HUES64 (cell line): ENCODE results near the gene SPRYD3.

ENCODE experiments used
- H3K27ac ChIP-seq: 2 replicates; pipeline ENCODE4 v1.7.0; 2013; ENCODE audit warnings: low read depth, low read length, inconsistent platforms
- H3K27me3 ChIP-seq: 2 replicates; pipeline ENCODE4 v1.6.1; 2013; ENCODE audit warnings: mild to moderate bottlenecking, low read length; ENCODE audit not compliant: insufficient read depth
- H3K36me3 ChIP-seq: 2 replicates; pipeline ENCODE4 v1.6.1; 2013; ENCODE audit warnings: mild to moderate bottlenecking, low read length; ENCODE audit not compliant: insufficient read depth
- H3K4me1 ChIP-seq: 2 replicates; pipeline ENCODE4 v1.6.1; 2013; ENCODE audit warnings: mild to moderate bottlenecking, low read length, moderate library complexity; ENCODE audit not compliant: insufficient read depth
- H3K4me3 ChIP-seq: 2 replicates; pipeline ENCODE4 v1.5.1; 2013; ENCODE audit warnings: mild to moderate bottlenecking, low read length, moderate library complexity
- H3K9ac ChIP-seq: 2 replicates; pipeline ENCODE4 v1.6.1; 2013; ENCODE audit warnings: mild to moderate bottlenecking, low read depth, low read length
- H3K9me3 ChIP-seq: 2 replicates; pipeline ENCODE4 v1.6.1; 2013; ENCODE audit warnings: low read depth, low read length; ENCODE audit not compliant: insufficient read depth
- WGBS: fragments of 150-250, 120-280 bp; methylation state at CpG from one replicate; pipeline ENCODE4 v1.1.7; 2013; ENCODE audit warnings: missing lambda C conversion rate; 5-methylcytosine and 5-hydroxymethylcytosine counted together

The SPRYD3 gene

DNA sequence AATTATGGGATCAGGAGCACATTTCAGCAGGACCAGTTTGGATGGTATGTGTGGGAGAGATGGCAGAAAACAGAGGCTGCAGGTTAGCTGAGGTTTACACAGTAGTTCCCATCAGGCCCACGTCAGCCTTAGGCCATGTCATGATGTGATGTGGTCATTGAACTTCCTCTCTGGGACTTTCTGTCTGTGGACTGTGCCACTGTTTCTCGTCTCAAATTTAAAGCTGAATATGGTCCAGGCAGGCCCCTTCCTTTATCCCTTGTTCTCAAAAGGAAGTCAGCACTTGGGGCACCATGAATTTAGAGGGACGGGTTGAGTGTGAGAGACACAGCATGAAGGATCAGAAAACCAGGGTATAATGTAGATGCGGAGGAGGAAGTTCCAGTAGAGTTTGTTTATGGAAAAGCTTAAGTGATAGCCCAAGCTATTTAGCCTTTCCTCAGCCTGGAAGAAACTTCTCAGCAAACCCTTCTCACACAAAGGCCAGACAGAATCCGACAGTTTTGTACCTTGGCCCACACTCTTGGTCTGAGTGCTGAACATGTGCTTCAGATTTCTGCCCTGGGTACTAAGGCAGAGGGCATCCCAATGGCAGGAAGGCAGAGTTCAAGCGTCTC lies 14.7 kb upstream of the SPRYD3 start:
- Histone ChIP-seq H3K36me3 (no peaks in the 10 kb centered on the region), H3K27me3 (peaks cover 37% of the 10 kb centered on the region), H3K9me3 (no peaks in the 10 kb centered on the region), H3K9ac (no peak overlapping the region), H3K27ac (no peak overlapping the region), H3K4me1 (peaks cover 20% of the 10 kb centered on the region), H3K4me3 (no peak overlapping the region)
- WGBS = 68% methylated on average over 6 of the region's 6 CpGs

DNA sequence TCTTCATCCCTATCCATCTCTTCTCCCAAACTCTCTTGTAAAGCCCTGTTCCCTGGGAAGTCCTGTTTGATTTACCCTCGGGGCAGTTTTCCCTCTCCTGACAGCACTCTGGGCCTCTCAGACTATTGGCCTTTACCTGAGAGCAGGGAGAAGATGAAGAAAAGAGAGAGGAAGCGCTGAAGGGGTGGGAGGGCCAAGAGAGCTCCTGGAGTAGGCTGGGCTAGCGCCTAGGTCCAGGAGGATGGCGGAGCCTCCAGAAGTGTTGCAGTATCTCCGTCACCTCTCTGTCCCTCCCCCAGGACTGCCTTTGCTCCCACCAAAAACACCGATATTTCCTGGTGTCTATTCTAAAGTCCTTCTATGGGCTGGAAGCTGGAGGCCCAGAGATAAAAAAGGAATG lies 12.6 kb upstream of the SPRYD3 start:
- WGBS = 65% methylated on average over 6 of the region's 6 CpGs

DNA sequence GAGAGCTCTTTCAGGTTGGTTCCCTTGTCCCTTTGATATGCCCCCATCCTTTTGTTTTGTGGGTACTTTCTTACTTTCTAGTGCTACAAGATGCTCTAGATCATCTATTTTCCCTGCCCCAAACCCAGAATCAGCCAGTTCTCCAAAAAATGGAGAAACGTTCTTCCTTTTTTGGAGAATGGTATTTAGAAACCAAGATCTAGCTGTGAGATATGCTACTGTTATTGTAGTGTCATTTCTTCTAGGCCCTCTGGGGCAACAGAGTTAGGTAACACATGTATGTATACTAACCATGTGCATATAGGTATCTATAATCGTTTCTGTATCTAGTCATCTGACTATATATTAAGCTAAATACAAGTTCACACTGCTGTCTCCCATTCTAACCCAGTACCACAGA lies 11.4 kb upstream of the SPRYD3 start:
- no peaks in the 10 kb centered on the region for H3K36me3 ChIP-seq
- no peak overlapping the region for H3K9ac ChIP-seq
- no peak overlapping the region for H3K4me3 ChIP-seq
- no peaks in the 10 kb centered on the region for H3K9me3 ChIP-seq
- H3K27ac ChIP-seq = no peak overlapping the region
- peaks cover 6% of the 10 kb centered on the region for H3K27me3 ChIP-seq
- peaks cover 13% of the 10 kb centered on the region for H3K4me1 ChIP-seq
- 87% methylated on average over 2 of the region's 2 CpGs for WGBS

More for the DNA sequence above, 12.6 kb upstream of the SPRYD3 start:
- Histone ChIP-seq H3K4me3 (no peak overlapping the region), H3K4me1 (peaks cover 13% of the 10 kb centered on the region), H3K9me3 (no peaks in the 10 kb centered on the region), H3K9ac (no peak overlapping the region), H3K27ac (no peak overlapping the region), H3K27me3 (peaks cover 17% of the 10 kb centered on the region), H3K36me3 (no peaks in the 10 kb centered on the region)

DNA sequence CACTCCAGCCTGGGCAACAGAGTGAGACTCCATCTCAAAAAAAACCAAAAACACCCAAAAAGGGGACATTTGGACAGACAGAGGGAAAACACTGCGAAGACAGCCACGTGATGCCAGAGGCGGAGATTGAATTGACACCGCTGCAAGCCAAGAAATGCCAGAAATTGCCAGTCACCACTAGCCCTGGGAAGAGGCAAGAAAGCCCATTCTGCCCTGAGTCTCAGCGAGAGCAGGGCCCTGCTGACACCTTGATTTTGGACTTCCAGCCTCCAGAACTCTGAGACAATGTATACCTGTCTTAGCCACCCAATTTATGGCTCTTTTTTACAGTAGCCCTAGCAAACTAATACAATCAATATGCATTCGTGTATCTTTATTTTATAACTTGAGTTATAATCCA lies 10.9 kb upstream of the SPRYD3 start:
- WGBS = 89% methylated on average over 6 of the region's 6 CpGs
- H3K9me3 ChIP-seq = no peaks in the 10 kb centered on the region
- no peaks in the 10 kb centered on the region for H3K36me3 ChIP-seq
- peaks cover 6% of the 10 kb centered on the region for H3K27me3 ChIP-seq
- H3K4me1 ChIP-seq = peaks cover 13% of the 10 kb centered on the region
- no peak overlapping the region for H3K4me3 ChIP-seq
- no peak overlapping the region for H3K27ac ChIP-seq
- no peak overlapping the region for H3K9ac ChIP-seq

DNA sequence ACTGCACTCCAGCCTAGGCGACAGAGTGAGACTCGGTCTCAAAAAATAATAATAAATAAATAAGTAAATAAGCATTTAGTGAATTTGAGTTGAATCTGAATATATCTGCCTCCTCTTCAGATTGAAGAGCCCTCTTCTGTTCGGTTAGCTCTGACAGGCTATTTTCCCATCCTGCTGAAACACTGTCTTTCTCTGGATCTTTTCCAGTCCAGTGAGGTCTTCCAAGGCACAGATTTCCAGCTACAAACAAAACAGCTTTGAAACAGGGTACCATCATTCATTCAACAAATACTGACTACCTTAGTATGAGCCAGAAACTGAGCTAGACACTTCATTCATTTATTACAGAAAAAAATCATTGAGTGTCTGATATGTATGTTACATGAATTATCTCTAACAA lies 7.2 kb upstream of the SPRYD3 start:
- no peak overlapping the region for H3K9ac ChIP-seq
- no peaks in the 10 kb centered on the region for H3K36me3 ChIP-seq
- 80% methylated on average over 1 of the region's 3 CpGs for WGBS
- peaks cover under 1% of the 10 kb centered on the region; the same call in 1 of the 2 replicates for H3K27me3 ChIP-seq
- no peaks in the 10 kb centered on the region for H3K4me1 ChIP-seq
- H3K4me3 ChIP-seq = no peak overlapping the region
- H3K27ac ChIP-seq = no peak overlapping the region
- H3K9me3 ChIP-seq = no peaks in the 10 kb centered on the region

DNA sequence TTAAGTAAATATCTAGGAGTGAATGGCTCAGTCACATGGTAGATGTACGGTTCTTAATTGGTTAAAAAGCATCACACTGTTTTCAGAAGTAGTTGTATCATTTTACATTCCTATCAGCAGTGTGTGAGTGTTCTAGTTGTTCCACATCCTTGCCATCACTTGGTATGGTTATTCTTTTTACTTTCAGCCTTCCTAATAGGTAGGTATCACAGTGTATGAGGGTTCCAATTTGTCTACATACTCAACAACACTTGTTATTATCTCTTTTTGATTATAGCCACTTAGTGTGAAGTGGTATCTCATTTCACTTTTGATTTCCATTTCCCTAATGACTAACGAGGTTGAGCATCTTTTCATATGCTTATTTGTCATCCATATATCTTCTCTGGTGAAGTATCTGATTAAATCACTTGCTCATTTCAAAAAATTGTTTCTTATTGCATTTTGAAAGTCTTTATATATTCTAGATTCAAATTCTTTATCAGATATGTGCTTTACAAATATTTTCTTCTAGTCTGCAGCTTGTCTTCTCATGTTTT lies 3.5 kb upstream of the SPRYD3 start:
- H3K36me3 ChIP-seq = no peaks in the 10 kb centered on the region
- H3K4me3 ChIP-seq = no peak overlapping the region
- H3K9ac ChIP-seq = no peak overlapping the region
- peaks cover 10% of the 10 kb centered on the region for H3K27me3 ChIP-seq
- H3K9me3 ChIP-seq = no peaks in the 10 kb centered on the region
- H3K4me1 ChIP-seq = peaks cover 5% of the 10 kb centered on the region
- H3K27ac ChIP-seq = no peak overlapping the region
- 40% methylated on average over 1 of the region's 2 CpGs for WGBS

DNA sequence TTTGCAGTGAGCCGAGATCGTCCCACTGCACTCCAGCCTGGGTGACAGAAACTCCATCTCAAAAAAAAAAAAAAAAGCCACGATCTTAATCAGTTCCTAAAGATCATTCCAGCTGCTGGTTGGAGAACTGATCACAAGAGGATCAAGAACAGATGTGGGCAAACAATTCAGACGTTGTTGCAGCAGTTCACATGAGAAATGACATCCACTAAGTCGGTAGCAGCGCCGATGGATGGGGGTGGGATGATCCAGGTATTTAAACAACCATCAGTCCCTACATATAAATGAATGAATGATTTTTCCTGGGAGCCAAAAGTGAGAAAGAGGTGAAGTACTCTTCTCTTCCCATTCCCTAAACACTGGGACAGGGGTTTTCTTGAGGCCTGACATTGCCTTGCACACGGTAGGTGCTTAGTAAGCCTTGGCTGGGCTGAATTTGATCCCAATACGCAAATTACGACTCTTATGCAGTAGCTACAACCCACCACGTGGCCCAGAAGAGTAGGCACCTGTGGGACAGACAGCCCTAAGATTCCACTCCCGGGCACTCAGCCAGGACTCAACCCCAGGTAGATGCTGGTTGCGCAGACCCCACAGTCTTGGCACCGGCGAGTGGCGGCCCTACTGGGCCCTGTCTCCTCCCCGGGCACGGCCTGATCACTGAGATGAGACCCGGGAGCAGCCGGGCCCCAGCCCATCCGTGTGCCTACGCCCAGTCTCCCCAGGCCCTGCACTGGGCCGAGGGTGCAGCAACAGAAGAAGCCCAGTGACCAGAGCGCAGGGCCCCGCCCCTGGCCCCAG lies 565 bp downstream of the SPRYD3 start:
- Histone ChIP-seq H3K36me3 (peaks cover 12% of the 10 kb centered on the region; the same call in 1 of the 2 replicates), H3K9me3 (no peaks in the 10 kb centered on the region), H3K27ac (peak overlapping the region; percentile 78; the same call in 1 of the 2 replicates), H3K4me1 (peaks cover 5% of the 10 kb centered on the region), H3K9ac (peak overlapping the region; percentile 67), H3K4me3 (peak overlapping the region; percentile 81), H3K27me3 (peaks cover 10% of the 10 kb centered on the region)
- WGBS = 21% methylated on average over 22 of the region's 25 CpGs

DNA sequence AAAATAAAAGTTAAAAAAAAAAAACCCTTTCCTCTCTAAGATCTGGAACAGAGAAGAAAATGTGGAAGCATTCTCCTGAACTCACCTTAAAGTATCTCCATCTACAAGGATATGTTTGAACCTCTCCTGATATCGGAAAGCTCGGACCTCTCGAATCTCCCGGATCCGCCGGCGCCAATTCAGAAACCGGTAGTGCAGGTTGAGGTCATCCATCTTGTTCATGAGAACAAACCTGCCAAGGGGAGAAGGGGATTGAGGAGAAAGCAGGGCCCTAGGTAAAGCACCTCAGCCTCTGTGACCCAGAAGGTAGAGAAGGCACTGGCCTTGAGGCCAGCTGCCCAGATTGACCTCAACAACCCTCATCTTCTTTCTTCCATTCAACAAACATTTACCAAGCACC lies 2.2 kb downstream of the SPRYD3 start:
- Histone ChIP-seq H3K27me3 (peaks cover 10% of the 10 kb centered on the region), H3K36me3 (peaks cover 12% of the 10 kb centered on the region; the same call in 1 of the 2 replicates), H3K4me3 (no peak overlapping the region), H3K9me3 (no peaks in the 10 kb centered on the region), H3K27ac (no peak overlapping the region), H3K4me1 (peaks cover 11% of the 10 kb centered on the region), H3K9ac (no peak overlapping the region)
- WGBS = 93% methylated on average over 8 of the region's 8 CpGs

DNA sequence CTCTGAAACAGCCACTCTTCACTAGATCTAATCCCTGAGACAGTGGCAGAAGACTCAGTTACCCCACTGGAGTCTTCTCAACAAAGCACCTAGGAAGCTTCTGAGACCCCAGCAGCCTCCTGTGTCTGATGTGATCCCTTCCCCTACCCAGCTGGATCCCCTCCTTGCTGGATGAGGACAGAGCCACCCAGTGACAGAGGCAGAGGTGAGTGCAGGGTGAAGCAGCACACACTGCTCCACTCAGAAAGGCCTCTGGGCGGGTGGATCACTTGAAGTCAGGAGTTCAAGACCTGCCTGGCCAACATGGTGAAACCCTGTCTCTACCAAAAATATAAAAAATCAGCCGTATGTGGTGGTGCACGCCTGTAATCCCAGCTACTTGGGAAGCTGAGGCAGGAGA lies 2.7 kb downstream of the SPRYD3 start:
- H3K27me3 ChIP-seq = peaks cover 10% of the 10 kb centered on the region
- H3K36me3 ChIP-seq = peaks cover 12% of the 10 kb centered on the region; the same call in 1 of the 2 replicates
- peaks cover 14% of the 10 kb centered on the region for H3K4me1 ChIP-seq
- no peaks in the 10 kb centered on the region for H3K9me3 ChIP-seq
- H3K9ac ChIP-seq = no peak overlapping the region
- no peak overlapping the region for H3K27ac ChIP-seq
- 97% methylated on average over 3 of the region's 3 CpGs for WGBS
- no peak overlapping the region for H3K4me3 ChIP-seq

DNA sequence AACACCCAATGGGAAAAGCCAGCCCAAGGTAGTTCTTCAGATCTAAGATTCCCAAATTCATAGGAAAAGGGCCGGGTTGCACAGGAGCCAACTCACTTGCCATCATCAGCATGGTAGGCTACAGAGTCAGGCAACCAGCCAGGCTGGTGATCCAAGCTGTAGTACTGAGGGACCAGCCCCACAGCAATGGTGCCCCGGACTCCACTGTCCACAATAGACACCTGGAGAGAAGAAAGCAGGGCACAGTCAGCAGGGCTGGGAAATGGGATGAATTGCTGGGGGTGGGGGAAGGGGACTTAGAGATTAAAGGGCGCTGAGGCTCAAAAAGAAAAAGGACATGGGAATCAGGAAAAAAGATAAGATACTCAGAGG lies 4.2 kb downstream of the SPRYD3 start:
- Histone ChIP-seq H3K4me1 (peaks cover 14% of the 10 kb centered on the region), H3K9ac (no peak overlapping the region), H3K36me3 (peaks cover 12% of the 10 kb centered on the region; the same call in 1 of the 2 replicates), H3K4me3 (no peak overlapping the region), H3K27ac (no peak overlapping the region), H3K27me3 (no peaks in the 10 kb centered on the region), H3K9me3 (no peaks in the 10 kb centered on the region)
- 80% methylated on average over 3 of the region's 3 CpGs for WGBS

DNA sequence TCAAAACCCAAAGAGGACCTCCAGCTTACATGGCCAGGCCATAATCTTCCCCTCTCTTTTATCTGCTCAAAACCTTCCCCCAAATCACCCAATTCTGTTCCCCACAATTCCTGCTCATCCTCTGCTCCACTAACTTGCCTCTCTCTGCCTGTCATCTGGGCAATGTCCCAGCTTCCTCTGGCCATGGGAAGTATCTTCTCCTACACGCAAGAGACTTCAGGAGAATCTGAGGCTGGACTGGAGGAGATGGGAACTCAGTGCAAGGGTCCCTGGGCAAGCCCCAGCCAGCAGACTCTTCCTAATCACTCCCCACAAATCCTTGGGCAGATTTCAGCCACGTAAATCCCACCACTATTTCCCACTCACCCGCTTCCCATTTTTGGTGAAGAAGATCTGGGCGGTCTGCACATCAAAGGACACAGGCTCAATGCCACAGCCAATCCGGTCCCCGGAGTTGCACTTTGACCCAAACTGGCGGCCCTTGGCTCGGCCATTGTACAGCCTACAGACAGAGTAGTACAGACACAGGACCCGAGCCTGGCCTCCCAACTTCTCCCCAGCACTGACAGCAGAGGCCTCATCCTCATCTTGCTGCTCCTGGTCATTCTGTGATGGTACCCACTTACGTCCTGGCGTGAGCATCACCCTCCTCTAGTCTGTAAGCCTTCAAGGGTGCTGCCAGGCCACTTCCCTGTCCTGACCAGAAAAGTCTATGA lies 4.7 kb downstream of the SPRYD3 start:
- Histone ChIP-seq H3K9me3 (no peaks in the 10 kb centered on the region), H3K27me3 (no peaks in the 10 kb centered on the region), H3K9ac (no peak overlapping the region), H3K27ac (no peak overlapping the region), H3K4me3 (no peak overlapping the region), H3K4me1 (peaks cover 14% of the 10 kb centered on the region), H3K36me3 (peaks cover 12% of the 10 kb centered on the region; the same call in 1 of the 2 replicates)
- 91% methylated on average over 11 of the region's 11 CpGs for WGBS
